K562 treated with DMSO at 1 percent for 24 hours (cell line): ENCODE measurements around the gene KCNK1. TPM values are rescaled to one million over a fixed set of nuclear protein-coding genes. Genes with fewer than 3 reads are reported as not detected.

ENCODE experiments used
- total RNA-seq: library from RNA; unstranded; fragments of 300-600 nt; gene quantifications from 2 replicates; pipeline ENCODE4 v1.2.3, GENCODE V29; 2022; ENCODE audit warnings: low read depth; ENCODE audit not compliant: insufficient read depth

The KCNK1 gene
- total RNA-seq, result 8.1 and 8.6 TPM in 2 replicates

DNA sequence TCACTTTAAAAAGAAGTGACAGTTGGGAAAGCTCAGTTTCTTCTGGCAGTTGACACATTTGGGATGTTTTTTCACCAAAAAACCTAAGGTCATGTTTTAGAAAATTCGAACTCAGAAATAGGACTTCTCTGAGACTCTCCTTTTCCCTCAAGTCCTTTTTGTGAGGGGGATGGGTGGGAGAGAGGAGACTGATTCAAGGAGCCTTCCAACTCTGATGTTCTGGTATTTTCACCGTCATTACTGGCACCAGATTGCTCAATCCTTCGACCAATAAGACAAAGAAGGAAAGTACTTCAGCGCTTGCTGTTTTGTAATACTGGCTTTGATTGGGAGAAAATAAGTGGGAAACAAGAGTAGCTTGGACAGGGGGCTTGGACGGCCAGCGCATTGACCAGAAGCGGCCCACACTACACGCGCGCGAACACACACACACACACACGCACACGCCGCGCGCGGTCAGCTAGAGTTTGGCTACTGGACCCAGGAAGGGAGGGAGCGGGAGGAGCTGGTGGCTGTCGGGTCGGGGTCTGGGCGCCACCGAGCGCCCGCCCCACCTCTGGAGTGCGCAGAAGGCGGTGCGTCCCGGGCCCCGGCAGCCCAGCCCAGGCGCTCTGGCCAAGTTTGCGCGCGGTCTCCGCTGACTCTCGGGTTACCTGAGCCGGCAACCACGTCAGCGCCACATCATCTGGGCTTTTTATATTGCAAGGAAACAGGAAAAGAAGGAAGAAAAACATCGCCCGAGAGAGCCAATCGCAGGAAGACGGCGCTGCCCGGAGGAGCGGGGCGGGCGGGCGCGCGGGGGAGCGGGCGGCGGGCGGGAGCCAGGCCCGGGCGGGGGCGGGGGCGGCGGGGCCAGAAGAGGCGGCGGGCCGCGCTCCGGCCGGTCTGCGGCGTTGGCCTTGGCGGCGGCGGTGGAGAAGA, at the start of gene KCNK1:
Gene KCNK1 (plus strand): TSS at position 855 of the 921 bp plus-strand sequence. CDS start 66 bp downstream, at position 921.

